Adrenal gland (tissue), 12 donors: ENCODE data around the gene ERC2. TPM values are rescaled to one million over a fixed set of nuclear protein-coding genes. Genes with fewer than 3 reads are reported as not detected.

Source experiments
- DNase-seq, 7 donors: peaks; one replicate each; pipeline ENCODE4 v3.0.0-alpha.2; 2019 to 2020
- H3K27ac ChIP-seq, 5 donors: fragments of 200-600 bp; sonication (generic) in 4 of 5; 1 replicate in 3 of 5; 2 replicates in 2 of 5; pipeline versions ENCODE4 v1.5.1 to v1.8.0; 2016 to 2020; ENCODE audit warnings: mild to moderate bottlenecking in 1 of 5
- H3K27me3 ChIP-seq: fragments of 200-600 bp; 2 replicates; pipeline ENCODE4 v1.8.0; 2021
- H3K36me3 ChIP-seq, 2 donors: fragments of 200-600 bp; replicated peaks in 1 of 2; 1 replicate in 1 of 2; 2 replicates in 1 of 2; pipeline versions ENCODE4 v1.5.1 to v1.8.0; 2018 to 2022
- H3K4me1 ChIP-seq, 2 donors: fragments of 200-600 bp; replicated peaks in 1 of 2; 1 replicate in 1 of 2; 2 replicates in 1 of 2; pipeline versions ENCODE4 v1.5.1 to v1.8.0; 2018 to 2021
- H3K4me3 ChIP-seq, 4 donors: fragments of 200-600 bp; sonication (generic) in 3 of 4; one replicate each; pipeline ENCODE4 v1.5.1; 2016 to 2018
- H3K9me3 ChIP-seq, 3 donors: fragments of 200-600 bp; sonication (generic) in 1 of 3; replicated peaks in 1 of 3; 1 replicate in 2 of 3; 2 replicates in 1 of 3; pipeline versions ENCODE4 v1.5.1 to v1.8.0; 2016 to 2021
- CTCF ChIP-seq, 6 experiments: fragments of 450-650 bp in 4 of 6; fragments of 200-600 bp in 2 of 6; sonication (generic) in 1 of 6; IDR thresholded peaks; 1 replicate in 5 of 6; 2 replicates in 1 of 6; pipeline versions ENCODE4 v1.5.1 to v1.8.0; 2016 to 2021; ENCODE audit warnings: antibody characterized with exemption in 6 of 6, mild to moderate bottlenecking in 2 of 6, moderate library complexity in 1 of 6
- POLR2A ChIP-seq, 2 donors: fragments of 450-650 bp; IDR thresholded peaks; one replicate each; pipeline ENCODE4 v1.6.1; 2017; ENCODE audit warnings: antibody characterized with exemption in 2 of 2, mild to moderate bottlenecking in 2 of 2, moderate library complexity in 1 of 2
- WGBS, 4 donors: extraction: QIAGEN DNeasy Blood & Tissue Kit in 2 of 4; methylation state at CpG; one replicate each; pipeline versions ENCODE4 v1.1.5 to v1.1.7; 2013 to 2017; 5-methylcytosine and 5-hydroxymethylcytosine counted together
- intact Hi-C, 2 donors: fragments of 100-400 bp; cut with DNase I; formaldehyde crosslinking; loops; one replicate each; pipeline versions ENCODE4 v1.14.1 to v1.15.0; 2022 to 2023
- polyA plus RNA-seq, 3 donors: library from polyadenylated mRNA; stranded (reverse); fragments of 200-250 nt in 2 of 3; fragments of 350-450 nt in 1 of 3; fragmentation: Illumina TruSeq in 1 of 3; extraction: RNeasy Lipid Tissue Mini Kit (QIAGEN cat#74804) in 1 of 3; gene quantifications; one replicate each; pipeline ENCODE4 v1.2.3, GENCODE V29; 2013 to 2014
- total RNA-seq, 9 donors: library from RNA; depleted of rRNA in 4 of 9; stranded (reverse); fragments of >200 nt in 4 of 9; fragments of 120-200 nt in 1 of 9; fragmentation: NEBNext Ultra II Directional in 1 of 9; extraction: Animal tissue kit (Norgen Biotek cat#: 25700) in 1 of 9; gene quantifications; one replicate each; pipeline versions ENCODE4 v1.1.0 to v1.2.4, GENCODE V29; 2013 to 2023
- donor health status: healthy with polysubstance abuse.
- donor health status: Bipolar disorder and iron deficiency.
- donor health status: DM: yes; HTN: yes; CAD: no.
- donor health status: DM: no; HTN: no; CAD: no.
- donor health status: DM: no; HTN: no; CAD: no.
- donor health status: DM: yes; HTN: yes; CAD: no.

Gene ERC2
- total and polyA plus RNA-seq, 12 donors: 0.47 to 5.8 (median 1.5) TPM

DNA sequence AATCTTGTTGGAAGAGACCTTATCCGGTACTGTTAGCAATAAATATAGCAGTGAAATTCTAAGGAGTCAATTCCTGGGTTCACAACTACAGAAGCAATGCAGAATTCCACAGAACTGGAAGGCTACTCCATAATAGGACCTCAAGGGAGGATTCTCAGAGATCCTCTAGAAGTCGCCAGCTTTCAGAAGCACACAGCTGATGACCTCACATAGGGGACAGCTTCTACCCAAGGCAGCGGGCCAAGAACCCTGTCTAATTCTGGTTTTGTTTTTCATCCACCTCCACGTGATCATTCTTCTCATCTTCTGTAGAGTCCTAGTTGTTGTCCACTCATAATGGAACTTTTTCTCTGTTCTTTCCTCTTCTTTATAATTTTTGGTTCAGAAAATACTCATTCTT is 99.4 kb downstream of the ERC2 start:
- DNase-seq: no peak
- Histone ChIP-seq H3K4me1 (no peaks in the 10 kb centered on the region), H3K36me3 (no peaks in the 10 kb centered on the region), H3K27ac (no peak overlapping the region), H3K9me3 (no peaks in the 10 kb centered on the region), H3K27me3 (no peaks in the 10 kb centered on the region), H3K4me3 (no peak overlapping the region)
- 54 to 86% (median 77%) methylated on average over 4 of the region's 4 CpGs for WGBS, 4 donors
- TF ChIP-seq POLR2A (IDR thresholded peaks at IDR 0.05): no peak
- TF ChIP-seq CTCF (IDR thresholded peaks at IDR 0.05): no peak
- intact Hi-C loops: no loop called here

DNA sequence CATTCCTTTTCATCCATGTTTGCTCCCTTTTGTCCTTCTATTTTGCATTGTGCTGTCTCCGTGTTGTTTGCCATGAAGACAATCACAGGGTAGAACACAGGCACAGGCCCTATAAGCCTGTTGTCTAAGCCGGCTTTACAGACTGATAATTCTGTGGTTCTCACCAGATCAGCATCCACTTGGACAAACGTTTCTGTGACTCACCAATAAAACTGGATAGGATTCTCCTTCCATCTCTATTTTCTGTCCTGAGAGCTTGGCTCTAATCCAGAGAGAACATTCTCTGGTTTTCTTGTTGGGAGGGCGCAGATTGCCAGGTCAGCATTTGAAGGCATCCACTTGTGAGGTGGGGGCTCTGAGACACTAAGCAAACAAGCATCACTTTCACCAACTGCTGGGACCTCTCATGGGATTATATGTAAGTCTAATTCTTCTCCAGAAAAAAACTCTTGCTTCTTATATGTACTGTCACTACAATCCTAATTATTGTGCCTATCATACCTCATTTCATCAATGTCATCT is 101.6 kb downstream of the ERC2 start:
- Histone ChIP-seq H3K4me3 (no peak overlapping the region), H3K27ac (no peak overlapping the region), H3K36me3 (no peaks in the 10 kb centered on the region), H3K4me1 (no peaks in the 10 kb centered on the region), H3K9me3 (no peaks in the 10 kb centered on the region), H3K27me3 (no peaks in the 10 kb centered on the region)
- 66 to 75% (median 69%) methylated on average over 3 to 4 of the region's 4 CpGs for WGBS, 4 donors
- no peak for DNase-seq
- intact Hi-C loops: no loop called here
- no peak for TF ChIP-seq CTCF (IDR thresholded peaks at IDR 0.05)
- TF ChIP-seq POLR2A (IDR thresholded peaks at IDR 0.05): no peak

- H3K27ac ChIP-seq: no peak overlapping the region
- no peaks in the 10 kb centered on the region for H3K9me3 ChIP-seq
- WGBS, 4 donors: 53 to 69% (median 63%) methylated on average over 4 of the region's 4 CpGs
- no peak for DNase-seq
- H3K4me3 ChIP-seq: no peak overlapping the region
- H3K36me3 ChIP-seq: no peaks in the 10 kb centered on the region
- TF ChIP-seq POLR2A (IDR thresholded peaks at IDR 0.05) (no peak), CTCF (IDR thresholded peaks at IDR 0.05) (no peak)
- no peaks in the 10 kb centered on the region for H3K4me1 ChIP-seq
- intact Hi-C loops: no loop called here
- H3K27me3 ChIP-seq: no peaks in the 10 kb centered on the region
These were observed 102.2 kb downstream of the ERC2 start for GRCh38 chr3:56365905-56366640.

DNA sequence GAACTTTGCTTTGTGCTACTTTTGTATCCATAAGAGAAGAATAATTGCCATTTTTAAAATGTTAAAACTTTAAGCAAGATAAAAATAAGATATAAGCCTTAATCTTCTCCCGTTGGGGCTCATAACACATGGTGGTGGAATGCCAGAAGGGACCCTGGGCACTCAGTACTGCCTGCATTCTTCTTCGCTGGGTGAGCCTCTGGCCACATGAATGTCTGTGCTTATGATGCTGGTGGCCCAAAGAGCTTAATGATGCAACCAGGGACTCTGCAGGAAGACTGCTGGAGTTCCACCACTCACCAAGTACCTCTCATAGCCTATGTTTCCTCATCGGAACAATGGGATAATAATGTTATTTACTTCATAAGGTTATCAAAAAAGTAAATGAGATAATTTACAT is 103.6 kb downstream of the ERC2 start:
- Histone ChIP-seq H3K9me3 (no peaks in the 10 kb centered on the region), H3K27me3 (no peaks in the 10 kb centered on the region), H3K36me3 (no peaks in the 10 kb centered on the region), H3K4me1 (no peaks in the 10 kb centered on the region), H3K27ac (no peak overlapping the region), H3K4me3 (no peak overlapping the region)
- no peak for TF ChIP-seq POLR2A (IDR thresholded peaks at IDR 0.05)
- no peak for TF ChIP-seq CTCF (IDR thresholded peaks at IDR 0.05)
- no peak for DNase-seq
- 75 to 92% (median 77%) methylated on average over 3 of the region's 3 CpGs for whole genome bisulfite sequencing, 4 donors
- intact Hi-C loops: no loop called here
